GM12878 (cell line): Measurements from ENCODE around the gene TCF7L2. TPM values are rescaled to one million over a fixed set of nuclear protein-coding genes. Genes with fewer than 3 reads are reported as not detected.

Source experiments
- ATAC-seq: fragments of 200-7000 bp; cut with Tn5 transposase; 3 replicates; pipeline ENCODE4 v1.9.1; 2020; ENCODE audit warnings: mild to moderate bottlenecking, moderate library complexity
- BruUV-seq: library from RNA; stranded (reverse); fragments of 400-500 nt; replicated peaks from 2 replicates; lab custom pipeline; 2021; lab: Mats Ljungman, UMichigan
- CTCF ChIA-PET: fragments of 300-600 bp; sonication (Branson Sonifier 250); formaldehyde crosslinking; extraction: SDS; loops from one replicate; lab custom pipeline; 2021; ENCODE audit warnings: inconsistent platforms; lab: Yijun Ruan, JAX
- POLR2A ChIA-PET: fragments of 350-600 bp; formaldehyde crosslinking; extraction: SDS; loops from one replicate; lab custom pipeline; 2021; ENCODE audit warnings: inconsistent platforms; lab: Charles Lee
- RAD21 ChIA-PET: fragments of 300-600 bp; sonication (Branson Sonifier 250); formaldehyde crosslinking; loops from one replicate; lab custom pipeline; 2023; ENCODE audit warnings: antibody characterized with exemption; ENCODE audit not compliant: unreplicated experiment; lab: Charles Lee
- SMC1A ChIA-PET: fragments of 300-600 bp; sonication (Branson Sonifier 250); formaldehyde crosslinking; loops from one replicate; lab custom pipeline; 2023; ENCODE audit not compliant: unreplicated experiment, uncharacterized antibody; lab: Charles Lee
- DNase-seq: peaks from one replicate; pipeline ENCODE4 v3.0.0-alpha.2; 2011; ENCODE audit warnings: low read depth, low spot score
- FAIRE-seq: peaks from 3 replicates; lab custom pipeline; 2011; peaks lifted over from hg19 to GRCh38; lab: Jason Lieb, UNC
- H2AFZ ChIP-seq: 2 replicates; pipeline ENCODE4 v1.6.0; 2011; ENCODE audit warnings: low read depth, low read length, control low read depth; ENCODE audit not compliant: control insufficient read depth
- H3K27ac ChIP-seq: 2 replicates; pipeline ENCODE4 v1.5.1; 2011; ENCODE audit warnings: control low read depth; ENCODE audit not compliant: control insufficient read depth, insufficient read depth
- H3K27me3 ChIP-seq, 2 experiments: replicated peaks in 1 of 2; 2 replicates each; pipeline versions ENCODE4 v1.6.0 to v1.6.1; 2011; ENCODE audit warnings: low read length in 1 of 2; ENCODE audit not compliant: control insufficient read depth in 2 of 2, insufficient read depth in 2 of 2
- H3K36me3 ChIP-seq, 2 experiments: 2 replicates each; pipeline ENCODE4 v1.5.1; 2011; ENCODE audit warnings: low read length in 1 of 2; ENCODE audit not compliant: control insufficient read depth in 2 of 2, insufficient read depth in 2 of 2
- H3K4me1 ChIP-seq: 2 replicates; pipeline ENCODE4 v1.6.1; 2011; ENCODE audit warnings: mild to moderate bottlenecking, low read length, moderate library complexity, mixed read lengths; ENCODE audit not compliant: control insufficient read depth, insufficient read depth
- H3K4me2 ChIP-seq: 2 replicates; pipeline ENCODE4 v1.6.0; 2011; ENCODE audit warnings: control low read depth; ENCODE audit not compliant: control insufficient read depth, insufficient read depth
- H3K4me3 ChIP-seq: fragments of 200-600 bp; sonication (generic); 2 replicates; pipeline ENCODE4 v1.5.1; 2016
- H3K79me2 ChIP-seq: 2 replicates; pipeline ENCODE4 v1.6.0; 2011; ENCODE audit warnings: low read length; ENCODE audit not compliant: control insufficient read depth, insufficient read depth
- H3K9ac ChIP-seq: 2 replicates; pipeline ENCODE4 v1.8.0; 2011; ENCODE audit warnings: low read length, control low read depth, mixed read lengths; ENCODE audit not compliant: control insufficient read depth, insufficient read depth
- H3K9me3 ChIP-seq: replicated peaks from 3 replicates; pipeline ENCODE4 v1.5.1; 2011; ENCODE audit warnings: mild to moderate bottlenecking, low read length; ENCODE audit not compliant: control insufficient read depth, insufficient read depth
- H4K20me1 ChIP-seq: 2 replicates; pipeline ENCODE4 v1.6.0; 2011; ENCODE audit not compliant: control insufficient read depth, insufficient read depth
- CBFB ChIP-seq: IDR thresholded peaks from 2 replicates; pipeline ENCODE4 v1.6.1; 2016; ENCODE audit warnings: antibody characterized with exemption, low read depth
- E2F8 ChIP-seq: fragments of 450-650 bp; IDR thresholded peaks from 2 replicates; pipeline ENCODE4 v1.6.1; 2018; ENCODE audit warnings: mild to moderate bottlenecking, low read depth, moderate library complexity; ENCODE audit not compliant: partially characterized antibody
- EGR1 ChIP-seq, 2 experiments: IDR thresholded peaks; 1 replicate in 1 of 2; 2 replicates in 1 of 2; pipeline ENCODE4 v1.6.1; 2011 to 2012; ENCODE audit warnings: low read depth in 2 of 2, low read length in 2 of 2, borderline replicate concordance in 1 of 2, mild to moderate bottlenecking in 1 of 2, moderate library complexity in 1 of 2
- HDAC2 ChIP-seq: fragments of 200-600 bp; sonication (generic); IDR thresholded peaks from 2 replicates; pipeline ENCODE4 v1.6.1; 2017
- HDGF ChIP-seq: fragments of 450-650 bp; IDR thresholded peaks from 2 replicates; pipeline ENCODE4 v1.6.1; 2016; ENCODE audit warnings: antibody characterized with exemption
- IRF4 ChIP-seq: IDR thresholded peaks from 2 replicates; pipeline ENCODE4 v1.6.1; 2011; ENCODE audit warnings: low read depth, low read length
- NBN ChIP-seq: fragments of 450-650 bp; IDR thresholded peaks from 2 replicates; pipeline ENCODE4 v1.6.1; 2016
- NR2C1 ChIP-seq: fragments of 450-650 bp; IDR thresholded peaks from 2 replicates; pipeline ENCODE4 v1.6.1; 2017; ENCODE audit warnings: antibody characterized with exemption, mild to moderate bottlenecking, moderate library complexity
- ZNF384 ChIP-seq: IDR thresholded peaks from 2 replicates; pipeline ENCODE4 v1.6.1; 2012; ENCODE audit warnings: low read depth, mild to moderate bottlenecking, low read length, improper control_type of control experiment, borderline replicate concordance
- WGBS: methylation state at CpG from one replicate; pipeline ENCODE4 v1.1.6; 2016; ENCODE audit warnings: low lambda C conversion rate; ENCODE audit not compliant: insufficient replicate concordance, insufficient coverage; ENCODE audit errors: missing lambda C conversion rate; 5-methylcytosine and 5-hydroxymethylcytosine counted together
- in situ Hi-C: fragments of 300-500 bp; cut with MboI; formaldehyde crosslinking; loops from 9 replicates; pipeline ENCODE4 v1.14.3; 2018; ENCODE audit warnings: mixed read lengths
- intact Hi-C: fragments of 100-400 bp; cut with micrococcal nuclease; formaldehyde crosslinking; loops from one replicate; pipeline ENCODE4 v1.14.2; 2022; ENCODE audit not compliant: unreplicated experiment
- polyA plus RNA-seq, 11 experiments: library from polyadenylated mRNA; depleted of rRNA in 4 of 11; unstranded in 6 of 11; stranded (reverse) in 5 of 11; fragments of >200 nt; fragmentation: Nextera tagmentation in 4 of 11; fragmentation: Illumina TruSeq in 1 of 11; extraction: Ambion mirVana in 4 of 11; extraction: Trizol in 1 of 11; gene quantifications; 1 replicate in 1 of 11; 2 replicates in 10 of 11; pipeline versions ENCODE4 v1.2.1 to v1.2.3, GENCODE V29; 2011 to 2016; ENCODE audit warnings: inconsistent platforms in 2 of 11, missing spikeins in 2 of 11, low read depth in 1 of 11
- total RNA-seq, 4 experiments: library from RNA; depleted of rRNA in 3 of 4; stranded (reverse); fragments of >200 nt in 3 of 4; fragmentation: Illumina TruSeq in 1 of 4; extraction: Trizol in 1 of 4; gene quantifications; 2 replicates each; pipeline versions ENCODE4 v1.2.1 to v1.2.3, GENCODE V29; 2013 to 2021
- TF ChIP-seq, protein P1 (sequence below): fragments of 450-650 bp; IDR thresholded peaks from 2 replicates; pipeline ENCODE4 v1.6.1; 2016; ENCODE audit warnings: mild to moderate bottlenecking
- TF ChIP-seq, protein P2 (sequence below), 3 experiments: IDR thresholded peaks in 2 of 3; conservative IDR thresholded peaks in 1 of 3; 2 replicates each; pipeline ENCODE4 v1.5.1; 2011; ENCODE audit warnings: low read depth in 3 of 3, low read length in 3 of 3, mild to moderate bottlenecking in 3 of 3, control low read depth in 2 of 3, moderate library complexity in 2 of 3, inconsistent platforms in 1 of 3, mixed read lengths in 1 of 3; ENCODE audit not compliant: control insufficient read depth in 2 of 3, insufficient read depth in 1 of 3; ENCODE audit errors: extremely low read depth in 1 of 3

The TCF7L2 gene
- total and polyA plus RNA-seq, 10 of the 15 experiments (the other 5 are each of a cell fraction or from before 2014, with no cell fraction given) = 0.02 to 1.1 (median 0.35) TPM; not detected in 4

DNA sequence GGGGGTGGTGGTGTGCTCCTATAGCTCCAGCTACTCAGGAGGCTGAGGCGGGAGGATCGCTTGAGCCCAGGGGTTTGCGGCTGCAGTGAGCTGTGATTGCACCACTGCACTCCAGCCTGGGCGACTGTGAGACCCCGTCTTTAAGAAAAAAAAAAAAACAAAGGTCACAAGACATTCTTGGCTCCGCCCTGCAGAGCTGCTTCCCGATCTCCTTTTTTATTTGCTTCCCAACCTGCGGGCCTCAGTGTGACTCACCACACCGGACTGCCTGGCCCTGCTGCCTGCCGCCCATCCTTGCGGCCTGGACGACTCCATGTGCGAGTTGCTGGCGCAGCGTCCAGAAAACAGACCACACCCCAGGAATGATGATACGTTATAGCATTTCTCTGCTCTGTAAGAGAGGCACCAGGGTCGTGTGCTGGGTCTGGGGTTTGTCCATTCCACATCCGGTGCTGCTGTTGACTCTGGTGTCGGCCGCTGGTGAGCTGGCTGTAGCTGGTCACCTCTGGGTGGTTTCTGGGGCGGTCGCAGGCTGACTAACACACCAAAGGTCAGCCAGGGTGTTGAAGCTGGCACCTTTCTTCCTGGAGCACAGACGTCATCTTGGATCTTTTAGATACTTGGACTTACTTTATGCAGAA lies 123.6 kb downstream of the TCF7L2 start:
- Histone ChIP-seq H3K27me3 (no peaks in the 10 kb centered on the region), H3K9me3 (no peaks in the 10 kb centered on the region), H3K9ac (no peak overlapping the region), H3K4me1 (no peaks in the 10 kb centered on the region), H3K36me3 (no peaks in the 10 kb centered on the region), H3K79me2 (no peaks in the 10 kb centered on the region), H3K27ac (no peak overlapping the region), H3K4me2 (no peak overlapping the region), H4K20me1 (no peaks in the 10 kb centered on the region), H2AFZ (no peak overlapping the region), H3K4me3 (no peak overlapping the region)
- no peak for ATAC-seq
- FAIRE-seq = no peak
- whole genome bisulfite sequencing = 48% methylated on average over 23 of the region's 23 CpGs
- ChIA-PET RAD21 (no interaction called here), SMC1A (no interaction called here), CTCF (no interaction called here), POLR2A (no interaction called here)
- no peak for DNase-seq
- TF ChIP-seq E2F8 (no peak), CBFB (no peak), ZNF384 (no peak), EGR1 (IDR thresholded peaks at IDR 0.05; ENCODE audit: borderline replicate concordance in 1 of 2, low read depth in 2 of 2, low read length in 2 of 2) (no peak), HDGF (no peak), NR2C1 (no peak), HDAC2 (no peak), IRF4 (no peak), NBN (no peak)
- TF ChIP-seq, protein P1, sequence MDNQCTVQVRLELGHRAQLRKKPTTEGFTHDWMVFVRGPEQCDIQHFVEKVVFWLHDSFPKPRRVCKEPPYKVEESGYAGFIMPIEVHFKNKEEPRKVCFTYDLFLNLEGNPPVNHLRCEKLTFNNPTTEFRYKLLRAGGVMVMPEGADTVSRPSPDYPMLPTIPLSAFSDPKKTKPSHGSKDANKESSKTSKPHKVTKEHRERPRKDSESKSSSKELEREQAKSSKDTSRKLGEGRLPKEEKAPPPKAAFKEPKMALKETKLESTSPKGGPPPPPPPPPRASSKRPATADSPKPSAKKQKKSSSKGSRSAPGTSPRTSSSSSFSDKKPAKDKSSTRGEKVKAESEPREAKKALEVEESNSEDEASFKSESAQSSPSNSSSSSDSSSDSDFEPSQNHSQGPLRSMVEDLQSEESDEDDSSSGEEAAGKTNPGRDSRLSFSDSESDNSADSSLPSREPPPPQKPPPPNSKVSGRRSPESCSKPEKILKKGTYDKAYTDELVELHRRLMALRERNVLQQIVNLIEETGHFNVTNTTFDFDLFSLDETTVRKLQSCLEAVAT = no peak
- TF ChIP-seq, protein P2, sequence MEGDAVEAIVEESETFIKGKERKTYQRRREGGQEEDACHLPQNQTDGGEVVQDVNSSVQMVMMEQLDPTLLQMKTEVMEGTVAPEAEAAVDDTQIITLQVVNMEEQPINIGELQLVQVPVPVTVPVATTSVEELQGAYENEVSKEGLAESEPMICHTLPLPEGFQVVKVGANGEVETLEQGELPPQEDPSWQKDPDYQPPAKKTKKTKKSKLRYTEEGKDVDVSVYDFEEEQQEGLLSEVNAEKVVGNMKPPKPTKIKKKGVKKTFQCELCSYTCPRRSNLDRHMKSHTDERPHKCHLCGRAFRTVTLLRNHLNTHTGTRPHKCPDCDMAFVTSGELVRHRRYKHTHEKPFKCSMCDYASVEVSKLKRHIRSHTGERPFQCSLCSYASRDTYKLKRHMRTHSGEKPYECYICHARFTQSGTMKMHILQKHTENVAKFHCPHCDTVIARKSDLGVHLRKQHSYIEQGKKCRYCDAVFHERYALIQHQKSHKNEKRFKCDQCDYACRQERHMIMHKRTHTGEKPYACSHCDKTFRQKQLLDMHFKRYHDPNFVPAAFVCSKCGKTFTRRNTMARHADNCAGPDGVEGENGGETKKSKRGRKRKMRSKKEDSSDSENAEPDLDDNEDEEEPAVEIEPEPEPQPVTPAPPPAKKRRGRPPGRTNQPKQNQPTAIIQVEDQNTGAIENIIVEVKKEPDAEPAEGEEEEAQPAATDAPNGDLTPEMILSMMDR (IDR thresholded peaks at IDR 0.05 in 2 of 3, conservative IDR thresholded peaks at IDR 0.05 in 1 of 3; ENCODE audit: control insufficient read depth in 2 of 3, extremely low read depth in 1 of 3, insufficient read depth in 1 of 3, low read depth in 3 of 3, low read length in 3 of 3) = no peak
- intact Hi-C loops (no loop called here), in situ Hi-C loops (no loop called here)
- BruUV-seq = no TSS peak
